GM10847 (cell line): ENCODE data around the gene OSBPL1A.

Experiments used
- POLR2A ChIP-seq: IDR thresholded peaks from 2 replicates; pipeline ENCODE4 v1.6.1; 2011; ENCODE audit not compliant: insufficient read length; ENCODE audit errors: extremely low read depth

OSBPL1A gene

DNA sequence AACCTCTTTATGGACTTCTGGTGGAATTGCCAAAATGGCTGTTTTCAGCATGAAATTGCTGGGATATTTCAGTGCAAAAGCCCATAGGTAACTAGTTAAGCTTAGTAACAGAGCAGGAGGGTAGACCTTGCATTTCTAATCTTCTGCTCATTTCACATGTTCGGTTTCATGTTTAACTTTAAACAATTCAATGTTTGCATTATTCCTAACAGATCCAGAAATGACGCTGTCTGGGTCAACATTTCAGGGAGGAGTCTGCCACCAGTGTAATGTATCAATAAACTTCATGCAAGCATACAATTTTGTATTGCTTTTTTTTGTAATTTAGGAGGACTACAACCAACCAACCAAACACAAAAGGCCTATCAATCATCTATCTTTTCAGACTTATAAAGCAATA, 236.3 kb downstream of the OSBPL1A start:
- TF ChIP-seq POLR2A, result no peak

DNA sequence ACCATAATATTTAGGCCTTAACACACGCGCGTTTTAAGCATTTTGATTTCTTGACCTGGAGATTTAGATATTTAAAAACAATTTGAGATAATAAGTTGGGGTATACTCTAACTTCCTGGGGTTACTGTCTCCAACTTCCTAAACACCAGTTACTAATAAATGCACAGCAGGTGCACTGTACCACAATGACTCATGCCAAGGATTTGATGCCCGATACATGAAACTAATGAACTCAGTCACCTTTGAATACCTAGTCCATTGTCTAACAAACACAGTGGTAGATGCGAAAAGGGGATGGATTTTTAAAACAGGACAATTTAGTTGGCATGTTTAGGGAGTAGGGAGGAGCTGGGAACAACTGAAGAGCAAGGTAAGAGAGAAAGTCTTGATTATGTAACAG, 237.5 kb downstream of the OSBPL1A start:
- no peak for TF ChIP-seq POLR2A

DNA sequence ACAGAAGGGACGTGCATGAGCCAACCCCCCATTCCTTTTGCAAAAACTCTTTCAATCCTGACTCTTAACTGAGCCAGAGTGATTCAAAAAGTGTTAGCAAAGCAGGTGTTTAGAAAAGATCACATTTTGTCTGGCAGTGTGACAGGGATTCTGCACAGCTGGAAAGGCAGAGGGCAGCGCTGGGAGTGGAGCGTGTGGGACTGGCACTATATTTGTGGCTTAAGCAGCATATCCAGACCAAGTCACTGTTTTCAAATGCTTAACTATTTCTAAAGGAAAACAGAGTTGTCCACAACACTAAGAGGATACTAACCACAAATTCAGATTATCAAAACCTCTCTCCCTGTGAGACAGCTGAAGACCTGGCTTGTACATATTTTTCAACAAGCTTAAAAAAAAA, 239.8 kb downstream of the OSBPL1A start:
- TF ChIP-seq POLR2A, result no peak

DNA sequence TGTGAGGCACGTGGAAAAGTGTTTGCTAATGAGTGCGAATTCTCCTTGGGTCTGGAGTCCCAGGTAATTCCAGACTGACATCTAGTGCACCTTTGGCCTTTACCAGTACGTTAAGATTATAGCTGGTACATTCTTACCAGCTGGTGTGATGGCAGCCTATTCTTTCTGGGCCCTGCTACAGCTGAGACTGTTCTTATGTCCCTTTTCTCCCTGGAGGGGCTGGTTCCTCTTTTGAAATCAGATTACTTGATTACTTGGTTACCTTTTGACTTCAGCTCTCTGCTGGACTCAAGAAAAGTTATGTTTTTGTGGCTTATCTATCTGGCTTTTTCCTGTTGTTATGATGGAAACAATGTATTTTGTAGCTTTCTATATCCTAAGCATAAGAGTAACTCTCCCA, 244.2 kb downstream of the OSBPL1A start:
- no peak for TF ChIP-seq POLR2A

DNA sequence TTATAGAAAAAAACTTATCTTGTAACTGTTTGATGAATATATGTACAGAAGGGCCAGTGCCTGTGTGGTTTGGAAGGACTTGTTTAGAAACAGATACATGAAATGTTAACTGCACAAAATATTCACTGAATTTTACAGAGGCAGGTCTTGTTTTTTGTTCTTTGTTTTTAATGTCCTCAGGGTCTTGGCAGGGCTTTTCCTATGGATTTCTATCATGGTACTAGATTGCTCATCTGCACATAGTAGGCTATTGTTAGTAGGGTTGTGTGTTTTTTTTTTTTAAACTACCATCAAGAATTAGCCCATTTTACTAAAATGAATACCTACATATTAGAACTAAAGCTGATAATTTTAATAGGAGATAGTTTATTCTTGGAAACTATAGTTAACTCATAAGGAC, 255.2 kb downstream of the OSBPL1A start:
- TF ChIP-seq POLR2A, result no peak

DNA sequence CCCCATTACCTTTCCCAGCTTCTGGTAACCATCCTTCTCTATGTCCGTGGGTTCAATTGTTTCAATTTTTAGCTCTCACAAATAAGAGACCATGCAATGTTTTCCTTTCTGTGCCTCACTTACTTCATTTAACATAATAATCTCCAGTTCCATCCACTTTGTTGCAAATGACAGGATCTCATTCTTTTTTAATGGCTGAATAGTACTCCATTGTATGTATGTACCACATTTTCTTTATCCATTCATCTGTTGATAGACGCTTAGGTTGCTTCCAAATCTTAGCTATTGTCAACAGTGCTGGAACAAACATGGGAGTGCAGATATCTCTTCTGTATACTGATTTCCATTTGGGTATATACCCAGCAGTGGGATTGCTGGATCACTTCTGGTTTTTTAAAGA, 256.9 kb downstream of the OSBPL1A start:
- no peak for TF ChIP-seq POLR2A

DNA sequence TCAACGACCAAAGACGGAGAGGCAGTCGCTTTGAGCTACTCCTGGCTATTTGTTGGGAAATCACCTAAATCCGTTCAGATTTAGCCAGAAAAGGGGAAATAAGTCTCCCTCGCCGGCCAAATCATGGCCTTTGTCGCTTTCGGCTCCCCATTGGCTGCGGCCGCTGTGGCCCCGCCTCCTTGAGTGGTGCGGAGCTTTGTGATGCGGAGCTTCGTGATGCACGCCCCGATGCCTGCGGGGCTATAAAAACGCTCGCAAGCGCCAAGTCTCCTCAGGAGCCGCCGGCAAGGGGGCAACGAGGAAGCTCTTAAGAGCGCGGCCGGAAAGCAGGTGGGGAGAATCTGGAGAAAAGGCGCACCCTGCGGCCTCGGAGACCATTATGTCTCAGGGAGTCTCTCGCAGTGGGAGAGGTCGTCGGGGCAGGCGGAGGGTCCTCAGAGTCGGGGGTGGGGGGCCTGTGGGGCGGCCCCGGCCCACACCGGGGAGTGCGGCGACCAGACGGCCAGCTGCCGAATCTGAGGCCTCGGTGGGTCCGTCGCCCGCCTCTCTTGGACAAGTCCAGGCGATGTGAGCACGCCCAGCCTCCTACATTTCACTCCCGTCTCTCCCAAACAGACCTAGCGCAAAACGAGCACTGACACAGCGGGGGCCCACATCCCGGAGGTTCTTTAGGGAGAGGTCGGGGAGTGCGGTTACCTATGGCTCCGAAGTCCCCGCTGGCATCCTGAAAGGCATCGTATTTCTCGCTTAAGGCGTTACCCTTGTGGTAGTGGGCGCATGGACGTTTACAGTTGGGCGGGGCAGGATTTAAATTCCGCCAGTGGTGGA, 258.6 kb downstream of the OSBPL1A start, which contains the start of gene CABYR:
CABYR (plus strand) TSS at position 274 of the 828 bp plus-strand sequence. CDS start 4,053 bp downstream, outside the sequence.
- peak; percentile 66 for TF ChIP-seq POLR2A

DNA sequence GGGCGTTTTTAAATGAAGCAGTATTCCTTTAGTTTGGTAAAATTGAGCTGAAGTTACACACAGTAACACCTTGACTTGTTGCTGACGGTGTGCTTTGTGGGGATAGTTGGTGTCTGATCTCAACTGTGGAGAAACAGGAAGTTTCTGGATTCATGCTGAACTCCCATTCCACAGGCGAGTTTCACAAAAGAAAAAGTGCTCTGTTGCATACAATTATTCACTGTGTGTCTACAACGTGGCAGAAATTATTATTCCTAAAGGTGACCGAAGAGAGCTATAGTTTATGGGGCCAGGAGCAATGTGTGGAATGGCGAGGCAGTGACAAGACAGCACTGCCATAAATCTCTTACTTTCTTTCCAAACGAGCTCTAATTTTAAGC, 259.2 kb downstream of the OSBPL1A start:
- TF ChIP-seq POLR2A, result no peak

DNA sequence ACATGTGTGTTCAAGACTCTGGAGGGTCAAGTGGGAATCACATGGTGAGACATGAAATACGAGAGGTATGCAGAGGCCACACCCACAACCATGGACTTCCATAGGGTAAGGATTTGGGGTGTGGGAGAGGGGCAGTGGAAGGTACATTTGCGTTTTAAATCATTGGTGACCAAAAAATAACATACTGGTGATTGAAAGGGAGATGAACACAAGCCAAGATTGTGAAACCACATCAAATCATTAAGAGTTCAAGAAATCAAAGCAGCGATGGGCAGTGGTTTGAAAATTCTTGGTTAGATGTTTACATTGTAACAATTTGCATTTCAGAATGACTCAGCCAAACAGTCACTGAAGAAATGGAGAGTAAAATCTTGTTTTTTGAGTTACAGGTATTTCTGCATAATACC, 260.7 kb downstream of the OSBPL1A start:
- TF ChIP-seq POLR2A, result no peak

DNA sequence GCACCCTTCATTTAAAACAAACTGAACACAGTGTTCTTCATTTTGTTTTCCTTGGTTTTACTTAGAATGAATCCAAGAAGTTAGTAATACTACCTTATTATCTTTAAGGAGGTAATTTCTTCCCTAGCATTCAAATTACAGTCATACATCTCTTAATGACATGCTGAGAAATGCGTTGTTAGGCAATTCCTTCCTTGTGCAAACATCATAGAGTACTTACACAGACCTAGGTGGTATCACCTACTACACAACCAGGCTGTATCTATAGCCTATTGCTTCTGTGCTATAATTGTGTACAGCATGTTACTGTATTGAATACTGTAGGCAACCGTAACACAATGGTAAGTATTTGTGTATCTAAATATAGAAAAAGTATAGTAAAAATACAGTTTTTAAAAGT, 267.1 kb downstream of the OSBPL1A start:
- no peak for TF ChIP-seq POLR2A

DNA sequence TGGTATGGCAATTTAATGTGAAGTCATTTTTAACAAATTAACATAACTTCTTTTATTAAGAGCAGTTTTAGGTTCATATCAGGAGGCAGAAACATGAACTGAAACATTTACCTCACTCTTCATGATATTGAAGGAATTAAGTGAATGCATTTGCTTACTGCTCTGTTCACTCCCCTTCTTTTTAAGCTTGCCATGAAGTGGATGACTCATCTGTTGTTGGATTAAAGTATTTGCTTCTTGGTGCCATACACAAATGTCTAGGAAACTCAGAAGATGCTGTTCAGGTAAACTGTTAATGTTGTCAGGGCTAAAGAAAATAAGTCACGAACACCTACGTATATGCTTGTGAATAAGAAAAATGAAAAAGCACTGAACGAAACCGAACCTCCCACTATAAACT, 268.9 kb downstream of the OSBPL1A start:
- TF ChIP-seq POLR2A, result no peak

DNA sequence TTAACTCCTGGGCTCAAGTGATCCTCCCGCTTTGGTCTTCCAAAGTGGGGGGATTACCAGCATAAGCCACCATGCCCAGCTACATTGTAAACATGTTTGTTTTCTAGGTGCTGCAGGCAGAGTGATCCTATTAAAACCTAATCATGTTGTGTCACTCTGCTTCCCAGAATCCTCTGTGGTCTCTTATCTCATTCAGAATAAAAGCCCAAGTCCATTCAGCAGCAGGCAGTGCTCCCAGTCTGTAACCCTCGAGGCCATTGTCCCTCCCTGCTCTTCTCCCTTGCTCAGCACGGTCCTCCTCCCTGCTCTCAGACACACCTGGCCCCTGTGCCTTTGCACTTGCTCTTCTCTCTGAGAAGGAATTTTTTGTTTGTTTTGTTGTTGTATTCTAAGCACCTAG, 269.9 kb downstream of the OSBPL1A start:
- TF ChIP-seq POLR2A, result no peak

DNA sequence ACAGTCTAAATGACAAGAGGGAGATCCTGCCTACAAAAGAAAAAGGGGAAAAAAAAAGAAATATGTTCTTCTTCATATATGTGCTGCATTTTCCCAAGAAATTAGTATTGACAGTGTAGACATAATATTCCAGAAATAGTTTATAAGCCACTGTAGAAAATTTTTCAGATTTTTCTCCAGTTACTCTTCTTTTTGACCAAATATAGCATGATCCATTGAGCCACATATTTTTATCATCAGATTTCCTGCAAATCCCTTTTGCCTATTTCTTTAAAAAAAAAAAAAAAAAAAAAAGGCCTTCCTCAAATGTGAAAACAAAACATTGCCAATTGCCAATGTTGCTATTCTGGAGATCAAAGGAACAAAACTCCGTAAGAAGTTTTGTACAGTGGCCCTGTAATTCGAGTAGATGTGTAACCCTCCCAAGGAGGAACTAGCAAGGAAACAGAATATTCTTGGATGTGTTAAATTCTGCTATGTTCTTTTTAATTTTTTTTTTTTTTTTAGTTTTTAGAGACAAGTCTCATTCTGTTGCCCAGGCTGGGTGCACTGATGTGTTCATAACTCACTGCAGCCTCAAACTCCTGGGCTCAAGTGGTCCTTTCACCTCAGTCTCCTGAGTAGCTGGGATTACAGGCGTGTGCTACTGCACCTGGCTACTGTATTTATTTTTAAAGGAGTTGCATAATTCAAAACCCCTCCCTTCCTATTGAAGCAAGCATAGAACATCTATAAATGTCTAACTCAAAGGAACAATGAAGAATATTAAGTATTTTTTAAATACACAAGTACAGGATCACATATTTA, 271.3 kb downstream of the OSBPL1A start:
- no peak for TF ChIP-seq POLR2A

DNA sequence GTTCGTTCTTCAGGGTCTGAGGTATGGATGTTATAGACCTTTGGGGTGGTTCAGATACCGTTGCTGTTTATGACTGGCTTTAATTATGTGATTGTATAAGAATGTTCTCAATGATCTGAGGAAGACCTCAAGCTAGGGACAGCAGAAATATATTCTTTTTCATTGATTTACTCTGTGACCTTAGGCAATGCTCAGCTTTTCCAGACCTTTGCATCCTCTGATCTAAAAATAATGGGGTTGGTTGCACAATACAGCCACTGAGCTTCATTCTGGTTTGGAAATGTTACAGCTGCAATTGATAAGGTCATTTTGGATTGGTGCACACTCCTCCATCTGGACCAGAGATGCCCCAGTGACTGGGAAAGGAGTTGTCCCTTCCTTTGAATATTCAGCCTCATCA, 276.0 kb downstream of the OSBPL1A start:
- no peak for TF ChIP-seq POLR2A

DNA sequence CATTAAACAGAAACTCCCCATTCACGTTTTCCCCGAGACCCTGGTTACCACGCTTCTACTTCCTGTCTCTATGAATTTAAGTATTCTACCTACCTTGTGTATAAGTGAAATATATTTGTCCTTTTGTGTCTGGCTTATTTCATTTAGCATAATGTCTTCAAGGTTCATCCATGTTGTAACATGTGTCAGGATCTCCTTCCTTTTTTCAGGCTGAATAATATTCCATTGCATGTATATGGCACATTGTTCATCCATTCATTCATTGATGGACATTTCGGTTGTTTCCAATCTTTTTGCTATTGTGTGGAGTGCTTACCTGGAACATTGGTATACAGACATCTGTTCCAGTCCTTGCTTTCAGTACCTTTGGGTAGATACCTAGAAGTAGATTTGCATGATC, 276.9 kb downstream of the OSBPL1A start:
- TF ChIP-seq POLR2A, result no peak
